ENCODE data around the gene P2RX2. TPM values are rescaled to one million over a fixed set of nuclear protein-coding genes. Genes with fewer than 3 reads are reported as not detected.

P2RX2 gene
- total RNA-seq, 2 donors from 2014 or later: 1.0 TPM; not detected in 1

- H3K4me3 ChIP-seq: no peak overlapping the region
- H3K27ac ChIP-seq: no peak overlapping the region
- intact Hi-C loops (cut with DNase I): no loop called here
- H3K36me3 ChIP-seq (replicated peaks in 1 of 2; ENCODE audit: insufficient read depth in 1 of 2, low read depth in 2 of 2): peaks cover 0 to 7% of the 10 kb centered on the region in 2 donors
- ATAC-seq: no peak
- DNase-seq: no peak
- 93 to 94% methylated on average over 14 to 17 of the region's 27 CpGs for WGBS, 2 donors
- TF ChIP-seq POLR2A (IDR thresholded peaks at IDR 0.05): no peak
- TF ChIP-seq, protein P1, sequence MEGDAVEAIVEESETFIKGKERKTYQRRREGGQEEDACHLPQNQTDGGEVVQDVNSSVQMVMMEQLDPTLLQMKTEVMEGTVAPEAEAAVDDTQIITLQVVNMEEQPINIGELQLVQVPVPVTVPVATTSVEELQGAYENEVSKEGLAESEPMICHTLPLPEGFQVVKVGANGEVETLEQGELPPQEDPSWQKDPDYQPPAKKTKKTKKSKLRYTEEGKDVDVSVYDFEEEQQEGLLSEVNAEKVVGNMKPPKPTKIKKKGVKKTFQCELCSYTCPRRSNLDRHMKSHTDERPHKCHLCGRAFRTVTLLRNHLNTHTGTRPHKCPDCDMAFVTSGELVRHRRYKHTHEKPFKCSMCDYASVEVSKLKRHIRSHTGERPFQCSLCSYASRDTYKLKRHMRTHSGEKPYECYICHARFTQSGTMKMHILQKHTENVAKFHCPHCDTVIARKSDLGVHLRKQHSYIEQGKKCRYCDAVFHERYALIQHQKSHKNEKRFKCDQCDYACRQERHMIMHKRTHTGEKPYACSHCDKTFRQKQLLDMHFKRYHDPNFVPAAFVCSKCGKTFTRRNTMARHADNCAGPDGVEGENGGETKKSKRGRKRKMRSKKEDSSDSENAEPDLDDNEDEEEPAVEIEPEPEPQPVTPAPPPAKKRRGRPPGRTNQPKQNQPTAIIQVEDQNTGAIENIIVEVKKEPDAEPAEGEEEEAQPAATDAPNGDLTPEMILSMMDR (IDR thresholded peaks at IDR 0.05): no peak
- no peaks in the 10 kb centered on the region for H3K9me3 ChIP-seq
- H3K4me1 ChIP-seq: no peaks in the 10 kb centered on the region
- H3K27me3 ChIP-seq: no peaks in the 10 kb centered on the region
Measured at GRCh38 chr12:132649226-132649945, 30.8 kb downstream of the P2RX2 start.

DNA sequence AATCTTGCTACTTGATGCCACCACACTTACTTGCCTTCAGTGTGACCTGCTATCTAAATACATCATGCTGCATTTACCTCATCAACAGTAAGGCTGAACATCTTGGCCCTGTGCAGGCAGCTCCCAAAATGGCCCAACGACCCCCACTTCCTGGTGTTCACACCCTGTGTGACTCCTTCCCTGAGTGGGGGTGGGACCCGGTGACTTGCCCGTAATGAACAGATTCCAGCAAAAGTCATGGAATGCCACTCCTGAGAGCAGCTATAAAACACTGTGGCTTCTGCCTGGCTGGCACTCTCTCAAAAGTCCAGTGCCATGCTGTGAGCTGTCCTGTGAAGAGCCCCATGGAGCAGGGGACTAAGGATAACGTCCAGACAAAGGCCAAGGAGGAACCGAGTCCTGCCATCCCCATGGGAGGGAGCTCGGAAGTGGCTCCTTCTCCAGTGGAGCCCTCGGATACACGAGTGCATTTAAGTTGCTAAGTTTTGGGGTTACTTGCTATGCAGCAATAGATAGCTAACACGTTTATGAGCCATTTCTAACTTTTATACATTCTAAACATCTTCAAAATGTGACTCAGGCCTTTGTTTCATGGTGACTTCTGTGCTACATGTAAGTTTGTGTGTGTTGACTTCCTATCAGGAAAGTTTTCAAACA, 33.0 kb downstream of the P2RX2 start:
- TF ChIP-seq, protein P1 (IDR thresholded peaks at IDR 0.05): no peak
- TF ChIP-seq POLR2A (IDR thresholded peaks at IDR 0.05): no peak
- H3K36me3 ChIP-seq (replicated peaks in 1 of 2; ENCODE audit: insufficient read depth in 1 of 2, low read depth in 2 of 2): peaks cover 0 to 10% of the 10 kb centered on the region in 2 donors
- DNase-seq (no peak), ATAC-seq (no peak)
- no peaks in the 10 kb centered on the region for H3K27me3 ChIP-seq
- no peak overlapping the region for H3K27ac ChIP-seq
- intact Hi-C loops (cut with DNase I): no loop called here
- whole genome bisulfite sequencing, 2 donors: 75 to 82% methylated on average over 7 to 9 of the region's 9 CpGs
- no peaks in the 10 kb centered on the region for H3K9me3 ChIP-seq
- no peak overlapping the region for H3K4me3 ChIP-seq
- H3K4me1 ChIP-seq: no peaks in the 10 kb centered on the region

DNA sequence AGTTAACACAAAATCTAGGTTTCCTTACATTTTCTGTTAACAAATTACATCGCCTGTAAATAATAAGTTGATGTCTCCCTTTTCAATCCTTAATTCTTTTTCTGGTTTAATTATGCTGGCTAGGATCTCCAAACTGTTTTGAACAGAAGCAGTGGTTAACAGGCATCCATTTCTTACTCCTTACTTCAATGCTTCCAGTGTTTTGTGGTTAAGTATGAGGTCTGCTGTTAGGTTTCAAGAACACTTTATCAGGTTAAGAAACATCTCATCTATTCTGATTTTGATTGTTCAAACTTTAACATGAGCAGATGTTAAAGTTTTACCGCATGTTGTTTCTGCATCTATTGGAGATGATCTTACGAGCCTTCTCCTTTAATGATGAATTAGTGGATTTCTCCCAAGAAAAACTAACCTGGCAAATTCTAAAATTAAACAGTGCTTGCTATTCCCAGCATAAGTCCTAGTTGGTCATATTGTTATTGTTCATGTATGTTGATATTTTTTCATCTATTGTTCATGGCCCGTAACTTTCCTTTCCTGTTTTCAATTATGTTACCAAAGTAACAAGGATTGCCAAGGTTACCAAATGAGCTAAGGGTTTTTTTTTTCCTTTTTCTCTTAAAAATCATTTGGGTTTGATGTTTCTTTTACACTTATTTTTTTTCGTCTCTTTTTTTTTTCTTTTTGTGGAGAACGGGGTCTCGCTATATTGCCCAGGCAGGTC, 35.2 kb downstream of the P2RX2 start:
- Histone ChIP-seq H3K4me3 (no peak overlapping the region), H3K27ac (no peak overlapping the region), H3K27me3 (no peaks in the 10 kb centered on the region), H3K9me3 (no peaks in the 10 kb centered on the region), H3K4me1 (no peaks in the 10 kb centered on the region), H3K36me3 (replicated peaks in 1 of 2; ENCODE audit: insufficient read depth in 1 of 2, low read depth in 2 of 2) (peaks cover 0 to 21% of the 10 kb centered on the region in 2 donors)
- ATAC-seq (no peak), DNase-seq (no peak)
- WGBS, 2 donors: 86 to 89% methylated on average over 7 of the region's 7 CpGs
- TF ChIP-seq, protein P1 (IDR thresholded peaks at IDR 0.05): no peak
- TF ChIP-seq POLR2A (IDR thresholded peaks at IDR 0.05): no peak
- intact Hi-C loops (cut with DNase I): no loop called here

DNA sequence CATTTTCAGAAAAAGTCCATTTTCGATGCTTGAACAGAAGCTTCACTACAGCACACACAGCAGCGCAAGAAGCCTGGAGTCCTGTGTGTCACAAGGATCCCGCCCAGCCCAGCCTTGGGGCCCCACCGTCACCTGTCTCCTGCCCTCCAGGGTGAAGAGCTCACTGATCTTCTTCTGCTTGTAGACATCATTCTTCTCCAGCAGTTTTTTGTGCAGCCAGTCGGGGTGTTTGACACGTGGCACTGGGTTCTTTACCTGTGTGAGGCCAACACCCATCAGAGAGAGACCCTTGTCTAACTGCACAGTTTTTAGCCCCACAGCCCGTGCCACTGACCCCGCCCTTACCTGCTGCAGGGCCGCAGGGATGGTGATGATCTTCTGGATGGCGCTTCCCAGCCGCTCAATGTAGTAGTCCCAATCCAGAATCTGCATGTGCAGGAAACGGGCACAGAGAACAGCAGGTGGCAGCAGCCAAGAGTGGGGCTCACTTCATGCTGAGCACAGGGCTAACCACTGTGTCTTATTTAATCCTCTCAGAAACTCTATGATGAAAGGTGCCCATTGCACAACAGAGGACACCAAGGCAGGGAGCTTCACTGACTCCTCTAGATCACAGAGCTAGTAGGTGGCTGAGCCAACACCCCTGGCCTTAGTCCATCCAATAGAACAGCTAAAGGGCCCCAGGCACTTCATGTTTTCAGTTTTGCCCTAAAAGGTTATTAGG, 38.6 kb downstream of the P2RX2 start:
- intact Hi-C loops (cut with DNase I): no loop called here
- 93 to 96% methylated on average over 10 to 12 of the region's 12 CpGs for WGBS, 2 donors
- no peaks in the 10 kb centered on the region for H3K4me1 ChIP-seq
- H3K27ac ChIP-seq: no peak overlapping the region
- H3K36me3 ChIP-seq (replicated peaks in 1 of 2; ENCODE audit: insufficient read depth in 1 of 2, low read depth in 2 of 2): peaks cover 0 to 30% of the 10 kb centered on the region in 2 donors
- no peaks in the 10 kb centered on the region for H3K9me3 ChIP-seq
- DNase-seq: no peak
- ATAC-seq: no peak
- TF ChIP-seq, protein P1 (IDR thresholded peaks at IDR 0.05): no peak
- no peak for TF ChIP-seq POLR2A (IDR thresholded peaks at IDR 0.05)
- no peaks in the 10 kb centered on the region for H3K27me3 ChIP-seq
- H3K4me3 ChIP-seq: no peak overlapping the region

Data from body of pancreas (tissue), 4 donors.